SW 1271 (cell line): ENCODE results near the gene PTPRS.
"Not testable (repeated sequence)": the region's sequence is repeated elsewhere in the genome, so short reads cannot be mapped to it uniquely, and the experiment has no call there.

Experiments used
- DNase-seq, 2 experiments: peaks; one replicate each; lab custom pipeline; 2025; lab: John Stamatoyannopoulos, UW

PTPRS gene

DNA sequence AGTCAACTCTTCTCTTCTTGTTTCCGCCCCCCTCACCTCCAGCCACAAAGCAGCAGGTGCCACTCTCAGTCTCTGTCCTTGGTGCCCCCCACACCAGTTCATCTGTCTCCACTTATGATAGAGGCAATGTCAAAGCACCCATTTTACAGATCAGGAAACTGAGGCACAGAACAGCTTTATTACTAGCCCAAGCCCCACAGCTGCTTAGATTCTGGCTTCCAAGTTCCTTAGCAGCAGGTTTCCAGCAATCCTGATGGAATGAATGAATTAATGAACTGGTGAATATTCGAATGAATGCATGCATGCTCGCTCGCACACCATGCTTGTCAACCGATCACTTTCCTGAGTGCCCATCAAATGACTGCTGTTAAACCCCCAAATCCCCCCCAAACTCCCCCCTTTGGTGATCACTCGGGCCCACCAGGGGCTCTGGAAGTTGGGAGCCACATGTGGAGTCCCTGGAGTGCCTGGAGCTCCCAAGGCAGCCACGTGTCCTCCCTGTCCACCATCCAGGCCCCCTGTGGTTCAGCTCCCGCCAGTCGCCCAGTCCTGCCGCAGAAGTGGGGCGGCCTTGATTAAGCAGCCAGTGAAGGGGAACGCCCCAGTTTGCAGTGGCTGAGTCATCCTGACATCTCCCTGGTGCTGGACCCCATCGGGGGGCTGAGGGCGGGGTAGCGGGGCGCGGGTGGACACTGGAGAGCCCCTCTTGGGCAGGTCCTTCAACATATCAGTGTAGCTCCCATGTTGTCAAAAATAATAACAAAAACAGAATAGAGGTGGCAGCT is 6.8 kb downstream of the PTPRS start:
- DNase-seq, result no peak

DNA sequence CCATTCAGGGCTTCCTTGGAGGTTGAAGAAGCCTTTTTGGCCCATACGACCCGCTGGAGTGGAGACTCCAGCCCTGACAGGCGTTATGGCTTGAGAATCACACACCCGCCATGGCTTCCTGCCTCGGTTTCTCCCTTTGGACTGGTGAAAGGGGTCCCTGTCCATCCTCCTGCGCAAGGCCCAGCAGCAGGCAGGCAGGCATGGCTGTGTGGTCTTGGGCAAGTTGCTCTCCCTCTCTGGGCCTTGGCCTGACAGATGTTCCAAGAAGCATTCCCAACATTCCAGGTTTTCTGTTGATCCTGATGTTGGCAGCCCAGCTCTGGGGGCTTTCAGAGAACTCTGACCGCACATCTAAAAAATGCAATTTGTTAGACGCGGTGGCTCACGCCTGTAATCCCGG is 8.1 kb downstream of the PTPRS start:
- no peak for DNase-seq

DNA sequence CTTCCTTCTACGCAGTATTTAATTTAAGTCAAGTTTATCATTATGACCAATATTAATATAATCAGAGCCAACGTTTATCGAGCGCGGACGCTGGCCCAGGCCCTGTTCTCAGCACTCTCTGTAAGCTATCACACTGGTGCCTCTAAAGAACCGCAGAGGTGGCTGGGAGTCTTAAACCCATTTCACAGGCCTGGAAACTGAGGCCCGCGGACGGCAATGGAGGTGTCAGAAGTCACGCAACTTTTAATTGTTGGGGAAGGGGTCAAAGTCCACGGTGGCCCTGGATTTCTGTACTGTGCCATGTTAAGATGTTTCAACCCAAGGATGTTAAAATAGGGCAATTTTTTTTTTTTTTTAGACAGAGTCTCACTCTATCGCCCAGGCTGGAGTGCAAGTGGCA is 8.8 kb downstream of the PTPRS start:
- no peak for DNase-seq

DNA sequence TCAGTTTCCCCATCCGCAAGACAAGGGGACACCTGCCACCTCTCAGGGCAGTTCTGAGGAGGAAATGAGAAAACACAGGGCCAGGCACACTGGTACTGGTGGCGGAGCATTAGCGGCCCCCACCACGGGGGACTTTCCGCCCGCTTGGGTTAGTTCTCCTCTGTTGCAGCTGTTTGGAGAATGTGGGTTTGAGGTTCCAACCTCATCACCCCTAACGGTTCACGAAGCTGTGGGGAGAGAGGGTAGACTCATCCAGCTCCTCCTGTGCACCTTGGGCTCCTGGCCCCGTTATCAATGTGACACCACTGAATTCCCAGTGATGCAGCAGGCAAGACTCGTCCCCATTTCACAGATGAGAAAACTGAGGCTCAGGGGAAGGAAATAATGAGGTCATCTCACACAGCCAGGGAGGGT is 10.3 kb downstream of the PTPRS start:
- no peak for DNase-seq

DNA sequence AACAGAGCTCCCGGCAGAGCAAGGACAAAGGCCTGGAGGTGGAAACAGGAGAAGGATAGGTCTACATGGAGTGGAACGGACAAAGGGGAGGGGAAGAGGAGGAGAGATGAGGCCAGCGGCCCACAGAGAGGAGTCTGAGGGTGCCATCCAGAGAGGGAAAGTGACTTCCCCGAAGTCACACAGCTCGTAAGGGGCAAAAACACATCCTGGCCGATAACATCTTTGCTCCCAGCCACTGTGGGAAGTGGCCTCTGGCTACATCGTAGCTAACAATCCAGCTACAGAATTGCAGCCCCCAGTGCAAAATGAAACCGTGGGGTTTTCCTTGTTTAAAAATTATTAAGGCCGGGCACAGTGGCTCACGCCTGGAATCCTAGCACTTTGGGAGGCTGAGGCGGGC is 11.5 kb downstream of the PTPRS start:
- no peak for DNase-seq

DNA sequence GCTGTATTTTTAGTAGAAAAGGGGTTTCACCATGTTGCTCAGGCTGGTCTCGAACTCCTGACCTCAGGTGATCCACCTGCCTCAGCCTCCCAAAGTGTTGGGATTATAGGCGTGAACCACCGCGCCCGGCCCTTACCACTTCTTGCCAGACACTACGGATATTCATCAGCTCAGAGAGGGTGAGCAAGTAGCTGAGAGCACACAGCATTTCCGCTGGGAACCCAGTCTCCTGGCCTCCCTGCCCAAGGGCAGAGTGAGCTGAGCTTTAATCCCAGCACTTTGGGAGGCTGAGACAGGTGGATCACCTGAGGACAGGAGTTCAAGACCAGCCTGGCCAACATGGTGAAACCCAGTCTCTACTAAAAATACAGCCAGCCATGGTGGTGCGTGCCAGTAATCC is 12.2 kb downstream of the PTPRS start:
- DNase-seq, result not testable (repeated sequence)

DNA sequence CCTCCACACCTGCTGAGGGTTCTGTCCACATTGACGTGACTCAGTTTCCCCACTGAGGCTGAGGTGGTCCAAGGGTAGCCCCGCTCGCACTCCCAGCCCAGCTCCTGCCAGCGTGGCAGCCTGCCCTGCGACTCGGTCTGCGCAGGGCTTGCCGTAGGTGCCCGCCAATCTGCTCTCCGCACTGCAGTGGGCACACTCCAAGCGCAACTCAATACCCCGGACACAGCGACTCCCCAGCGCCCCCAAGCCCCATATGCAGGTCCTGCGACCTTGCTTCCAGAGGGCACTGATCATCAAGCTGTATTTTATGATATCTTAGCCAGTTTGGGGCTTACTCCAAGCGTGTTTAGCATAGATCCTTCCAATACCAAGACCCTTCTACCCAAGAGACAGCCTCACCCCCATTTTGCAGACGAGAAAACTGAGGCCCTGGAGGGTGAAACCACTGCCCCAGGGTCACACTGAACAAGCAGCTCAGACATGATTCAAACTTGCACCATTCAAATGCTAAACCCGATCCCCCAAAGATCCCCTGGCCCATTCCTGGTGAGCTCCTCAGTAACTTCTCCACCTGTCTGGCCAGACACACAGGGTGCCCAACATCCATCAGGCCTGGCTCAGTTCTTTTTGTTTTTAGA is 13.5 kb downstream of the PTPRS start:
- no peak for DNase-seq

DNA sequence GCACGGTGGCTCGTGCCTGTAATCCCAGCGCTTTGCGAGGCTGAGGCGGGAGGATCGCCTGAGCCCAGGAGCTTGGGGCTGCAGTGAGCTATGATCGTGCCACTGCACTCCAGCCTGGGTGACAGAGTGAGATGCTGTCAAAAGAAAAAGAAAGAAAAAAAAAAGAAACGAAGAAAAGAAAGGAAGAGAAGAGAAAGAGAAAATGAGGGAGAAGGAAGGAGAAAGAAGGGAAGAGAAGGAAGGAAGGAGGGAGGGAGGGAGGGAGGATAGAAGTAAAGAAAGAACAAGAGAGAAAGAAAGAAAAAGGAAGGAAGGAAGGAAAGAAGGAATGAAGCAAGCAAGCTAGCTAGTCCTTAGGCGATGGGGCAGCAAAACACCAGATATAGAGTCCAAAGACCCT is 14.1 kb downstream of the PTPRS start:
- no peak for DNase-seq

DNA sequence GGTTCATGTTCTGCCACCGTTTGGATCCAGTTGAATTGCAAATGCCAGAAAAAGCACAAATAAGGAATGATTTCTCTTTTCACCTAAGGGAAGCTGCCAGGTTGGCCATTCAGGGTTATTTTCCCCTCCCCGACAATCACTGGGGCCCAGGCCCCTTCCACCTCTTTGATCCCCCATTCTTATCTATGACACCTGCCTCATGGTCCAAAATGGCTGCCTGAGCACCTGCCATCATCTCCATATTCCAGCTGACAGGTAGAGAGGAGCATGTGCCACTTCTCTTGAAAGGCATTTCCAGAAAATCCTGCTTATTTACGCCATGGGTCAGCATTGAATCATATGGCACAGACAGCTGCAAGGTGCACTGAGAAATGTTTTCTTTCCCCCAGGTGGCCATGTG is 15.7 kb downstream of the PTPRS start:
- DNase-seq, result no peak

DNA sequence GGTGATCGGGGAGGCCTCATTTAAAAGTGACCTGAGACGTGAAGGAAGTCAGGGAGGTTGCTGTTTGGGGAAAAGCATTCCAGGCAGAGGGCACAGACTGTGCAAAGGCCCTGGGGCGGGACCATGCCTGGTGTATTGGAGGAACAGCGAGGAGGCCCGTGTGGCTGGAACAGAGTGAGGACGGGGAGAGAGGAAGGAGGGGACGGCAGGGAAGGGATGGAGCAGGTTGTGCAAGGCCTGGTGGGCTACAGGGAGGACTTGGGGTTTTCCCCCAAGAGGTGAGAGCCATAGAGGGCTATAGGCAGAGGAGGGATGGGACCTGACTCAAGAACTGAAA is 17.2 kb downstream of the PTPRS start:
- no peak for DNase-seq

DNA sequence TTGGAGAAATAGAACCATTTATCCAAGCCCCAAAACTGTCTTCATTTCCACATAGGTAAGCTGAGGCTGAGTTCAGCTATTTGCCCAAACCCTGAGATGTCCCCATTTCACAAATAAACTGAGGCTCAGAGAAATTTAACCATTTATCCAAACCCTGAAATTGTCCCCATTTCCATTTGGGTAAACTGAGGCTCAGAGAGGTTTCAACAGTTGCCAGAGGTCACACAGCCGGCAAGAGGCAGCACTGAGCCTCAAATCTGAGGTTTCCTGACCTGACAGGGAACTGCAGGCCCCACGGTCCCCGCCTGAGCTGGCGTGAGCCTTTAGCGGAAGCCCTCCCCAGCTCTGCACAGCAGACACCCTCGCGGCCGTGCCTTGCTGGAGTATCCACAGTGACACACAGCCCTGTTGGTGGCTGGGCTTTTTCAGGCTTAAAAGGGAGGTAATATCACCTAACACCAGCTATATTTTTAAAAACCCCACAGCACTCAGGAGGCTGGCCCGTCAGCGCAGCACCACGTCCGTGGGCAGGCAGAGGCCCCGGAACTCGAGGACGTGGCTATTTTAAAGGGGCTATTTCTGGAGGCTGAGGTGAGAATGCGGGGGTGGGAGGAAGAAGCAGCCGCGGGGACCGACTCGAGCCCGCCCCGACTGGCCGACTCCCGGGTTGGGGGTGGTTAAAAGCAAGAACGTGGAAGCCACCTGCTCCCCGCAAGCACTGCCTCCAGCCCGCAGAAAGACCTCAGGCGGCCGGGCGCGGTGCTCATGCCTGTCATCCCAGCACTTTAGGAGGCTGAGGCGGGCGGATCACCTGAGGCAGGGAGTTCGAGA is 18.5 kb downstream of the PTPRS start:
- no peak for DNase-seq

DNA sequence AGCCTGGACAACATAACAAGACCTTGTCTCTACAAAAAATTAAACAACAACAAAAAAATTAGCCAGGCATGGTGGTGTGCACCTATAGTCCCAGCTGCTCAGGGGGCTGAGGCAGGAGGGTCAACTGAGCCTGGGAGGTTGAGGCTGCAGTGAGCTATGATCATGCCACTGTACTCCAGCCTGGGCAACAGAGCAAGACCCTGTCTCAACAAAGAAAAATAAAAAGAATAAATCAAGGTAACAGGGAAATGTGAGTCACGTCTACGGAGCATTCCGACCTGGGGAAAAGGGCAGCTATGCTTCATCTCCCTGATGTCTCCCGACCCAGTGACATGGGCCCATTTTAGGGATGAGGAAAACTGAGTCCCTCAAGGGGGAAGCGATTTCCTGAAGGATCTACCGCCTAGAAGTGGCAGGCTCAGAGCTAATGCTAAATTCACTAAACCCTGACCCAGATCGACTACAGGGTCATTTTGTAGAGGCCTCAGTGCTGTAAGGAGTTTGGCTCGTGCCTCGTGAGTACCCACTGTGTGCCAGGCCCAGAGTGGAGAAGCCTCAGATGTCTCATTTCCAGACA is 19.5 kb downstream of the PTPRS start:
- DNase-seq, result no peak

DNA sequence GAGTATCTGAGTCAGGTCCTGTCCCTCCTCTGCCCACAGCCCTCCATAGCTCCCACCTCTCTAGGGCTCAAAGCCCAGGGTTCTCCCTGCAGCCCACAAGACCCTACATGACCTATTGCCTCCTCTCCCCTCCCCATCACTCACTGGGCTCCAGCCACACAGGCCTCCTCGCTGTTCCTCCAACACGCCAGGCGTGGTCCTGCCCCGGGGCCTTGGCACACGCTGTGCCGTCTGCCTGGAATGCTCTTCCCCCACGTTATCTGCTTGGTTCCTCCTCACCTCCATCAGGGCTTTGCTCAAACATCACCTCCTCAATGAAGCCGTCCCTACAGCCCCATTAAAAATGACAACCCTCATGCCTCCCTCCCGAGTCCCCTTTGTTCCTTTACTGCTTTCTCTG is 21.1 kb downstream of the PTPRS start:
- DNase-seq, result no peak

DNA sequence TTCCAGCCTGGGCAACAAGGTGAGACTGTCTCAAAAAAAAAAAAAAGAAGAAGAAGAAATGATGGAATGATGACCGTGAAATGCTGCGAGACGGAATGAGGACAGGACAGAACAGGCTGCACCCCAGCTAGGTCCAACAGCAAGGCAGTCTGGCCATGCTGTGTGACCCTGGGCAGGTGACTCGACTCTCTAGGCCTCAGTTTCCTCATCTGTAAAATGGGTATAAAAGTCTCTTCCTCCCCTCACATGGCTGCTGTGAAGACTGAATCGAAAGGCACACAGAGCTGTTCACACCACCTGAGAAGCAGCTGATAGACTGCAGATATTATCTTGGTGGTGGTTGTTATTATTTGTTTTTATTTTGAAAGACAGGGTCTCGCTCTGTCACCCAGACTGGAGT is 22.3 kb downstream of the PTPRS start:
- DNase-seq, result no peak

DNA sequence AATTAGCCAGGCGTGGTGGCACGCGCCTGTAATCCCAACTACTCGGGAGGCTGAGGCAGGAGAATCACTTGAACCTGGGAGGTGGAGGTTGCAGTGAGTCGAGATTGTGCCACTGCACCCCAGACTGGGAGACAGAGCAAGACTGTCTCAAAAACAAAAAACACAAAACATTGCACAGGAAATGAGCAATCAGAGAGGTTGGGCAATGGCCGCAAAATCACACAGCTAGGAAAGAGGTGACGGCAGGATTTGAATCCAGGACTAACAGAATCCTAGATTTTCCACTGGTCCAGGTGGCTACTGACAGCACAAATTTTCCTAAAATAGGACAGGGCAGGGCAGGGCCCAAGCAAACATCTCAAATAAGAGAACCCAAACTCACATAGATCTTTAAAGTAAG is 23.3 kb downstream of the PTPRS start:
- no peak for DNase-seq

DNA sequence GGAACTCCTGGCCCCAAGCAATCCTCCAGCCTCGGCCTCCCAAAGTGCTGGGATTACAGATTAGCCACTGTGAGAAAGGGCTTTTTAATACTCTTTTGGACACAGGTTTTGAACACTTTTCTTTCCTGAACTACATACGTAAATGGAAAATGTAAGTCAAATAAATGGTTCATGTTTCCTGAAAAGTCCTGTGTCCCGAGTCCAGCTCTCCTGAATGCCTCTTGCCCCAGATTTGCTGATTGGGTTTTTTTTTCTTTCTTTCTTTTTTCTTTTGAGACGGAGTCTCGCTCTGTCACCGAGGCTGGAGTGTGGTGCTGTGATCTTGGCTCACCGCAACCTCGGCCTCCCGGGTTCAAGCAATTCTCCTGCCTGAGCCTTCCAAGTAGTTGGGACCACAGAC is 24.5 kb downstream of the PTPRS start:
- no peak for DNase-seq

DNA sequence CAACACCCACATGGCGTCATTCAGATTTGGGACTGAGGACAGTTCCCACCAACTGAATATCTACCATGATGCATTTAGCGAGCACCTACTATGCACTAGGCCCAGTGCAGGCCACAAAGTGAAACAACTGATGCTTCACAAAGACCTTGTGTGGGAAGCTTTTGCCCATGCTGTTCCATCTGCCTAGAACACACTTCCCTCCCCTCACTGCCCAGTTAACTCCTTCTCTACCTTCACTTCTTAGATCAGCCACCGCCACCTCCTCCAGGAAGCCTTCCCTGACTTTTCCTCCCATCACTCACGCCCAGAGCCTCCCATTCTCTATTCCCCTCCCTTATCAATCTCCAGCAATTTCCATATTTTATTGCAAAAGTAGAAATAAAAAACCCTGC is 25.7 kb downstream of the PTPRS start:
- DNase-seq, result no peak

DNA sequence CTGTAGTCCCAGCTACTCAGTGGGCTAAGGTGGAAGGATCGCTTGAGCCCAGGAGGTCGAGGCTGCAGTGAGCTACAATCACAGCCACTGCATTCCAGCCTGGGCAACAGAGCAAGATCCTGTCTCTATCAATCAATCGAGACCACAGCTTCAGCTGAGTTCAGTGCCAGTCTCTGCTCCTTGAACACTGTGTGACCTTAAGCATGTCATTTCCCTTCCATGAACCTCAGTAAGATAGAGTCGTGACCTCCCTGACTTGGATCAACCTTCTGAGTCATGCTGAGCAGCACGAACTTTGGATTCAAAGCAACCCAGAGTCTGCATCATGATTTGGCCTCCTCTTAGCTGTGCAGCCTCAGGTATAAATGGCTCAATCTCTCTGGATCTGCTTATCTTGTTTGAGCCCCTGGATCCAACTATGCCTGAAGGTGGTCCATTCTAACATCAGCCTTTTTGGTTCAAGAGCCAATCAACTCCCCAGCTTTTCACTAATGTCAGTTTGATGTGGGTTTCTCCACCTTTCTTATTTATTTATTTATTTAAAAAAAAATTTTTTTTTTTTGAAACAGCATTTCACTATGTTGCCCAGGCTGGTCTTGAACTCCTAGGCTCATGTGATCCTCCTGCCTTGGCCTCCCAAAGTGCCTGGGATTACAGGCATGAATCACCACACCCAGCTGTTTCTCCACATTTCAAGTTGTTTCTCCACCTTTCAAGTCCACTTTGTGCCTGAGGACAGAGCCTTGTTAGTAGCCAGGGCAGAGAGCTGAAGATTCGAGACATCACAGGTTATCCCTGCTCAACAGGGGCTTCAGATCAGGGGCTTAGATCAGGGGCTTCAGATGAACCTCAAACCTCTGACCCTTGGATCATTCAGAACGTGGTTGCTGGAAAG is 26.4 kb downstream of the PTPRS start:
- DNase-seq, result peak in 1 of 2 experiments; percentile 20

DNA sequence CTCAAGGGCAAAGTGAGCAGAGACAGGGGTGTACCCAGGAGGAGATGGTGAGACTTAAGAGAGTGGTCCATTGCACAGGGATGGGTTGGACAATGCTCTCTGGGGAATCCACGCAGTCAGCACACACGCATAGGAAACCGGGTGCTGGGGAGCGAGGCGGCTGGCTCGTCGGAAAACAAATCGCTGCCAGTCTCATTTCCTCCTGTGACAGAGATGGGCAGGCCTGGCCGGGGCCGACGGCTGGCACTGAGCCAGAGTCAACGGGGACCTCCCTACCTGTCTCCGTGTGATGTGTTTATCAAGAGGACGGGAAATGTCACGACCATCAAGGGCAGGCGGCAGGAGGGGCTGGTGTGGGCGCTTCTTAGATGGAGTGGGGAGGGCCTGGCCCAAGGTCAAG is 27.3 kb downstream of the PTPRS start:
- DNase-seq, result no peak

DNA sequence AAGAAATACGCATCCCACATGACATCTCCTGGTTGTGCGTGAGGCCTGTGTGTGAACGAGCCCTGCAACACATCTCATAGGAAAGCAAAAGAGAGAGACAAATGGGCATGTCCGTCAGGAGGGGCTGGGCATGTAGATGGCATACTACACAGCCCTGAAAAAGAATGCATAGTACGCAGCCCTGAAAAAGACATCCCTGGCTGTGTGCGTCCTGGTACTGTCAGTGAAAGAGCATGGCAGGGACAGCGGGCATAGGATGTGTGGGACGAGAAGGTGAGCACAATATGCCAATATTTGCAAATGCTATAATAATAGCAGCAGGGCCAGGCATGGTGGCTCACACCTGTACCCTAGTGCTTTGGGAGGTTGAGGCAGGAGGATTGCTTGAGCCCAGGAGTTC is 28.6 kb downstream of the PTPRS start:
- no peak for DNase-seq

DNA sequence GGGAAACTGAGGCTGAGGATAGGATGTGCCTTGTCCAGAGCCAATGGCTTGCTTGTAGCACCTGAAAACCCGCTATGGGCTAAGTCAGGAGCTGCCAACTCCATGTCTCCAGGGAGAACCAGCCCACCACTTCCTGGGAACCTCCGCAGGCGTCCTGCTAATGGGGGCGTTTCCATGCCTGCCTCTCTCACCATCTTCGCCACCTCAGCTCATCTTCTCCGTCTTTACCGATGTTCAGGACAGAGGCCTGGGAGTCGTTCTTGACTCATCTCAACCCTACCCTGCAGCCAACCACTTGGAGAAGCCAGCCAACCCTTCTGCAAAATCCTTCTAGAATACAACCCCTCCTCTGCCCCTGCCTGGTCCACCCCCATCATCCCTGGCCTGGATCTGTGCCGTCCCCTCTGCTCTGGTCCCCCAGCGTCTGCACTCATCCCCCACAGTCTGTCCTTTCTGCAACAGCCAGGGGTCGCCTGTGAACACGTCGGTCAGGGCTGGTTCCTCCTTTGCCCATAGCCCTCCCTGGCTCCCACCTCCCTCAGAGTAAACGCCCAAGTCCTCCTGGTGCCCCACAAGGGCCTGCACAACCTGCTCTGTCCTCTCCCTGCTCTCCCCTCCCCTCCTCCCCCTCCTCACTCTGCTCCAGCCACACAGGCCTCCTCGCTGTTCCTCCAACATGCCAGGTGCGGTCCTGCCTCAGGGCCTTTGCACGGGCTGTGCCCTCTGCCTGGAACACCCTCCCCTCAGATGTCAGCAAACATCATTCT is 31.0 kb downstream of the PTPRS start:
- no peak for DNase-seq
